IPS-18c (cell line): Measurements from ENCODE around the gene BMAL1.

ENCODE experiments used
- H3K4me3 ChIP-seq: 2 replicates; pipeline ENCODE4 v1.7.0; 2013; ENCODE audit warnings: low read depth, mild to moderate bottlenecking, low read length, moderate library complexity; ENCODE audit not compliant: insufficient read depth
- H3K9me3 ChIP-seq: one replicate; pipeline ENCODE4 v1.6.1; 2013; ENCODE audit warnings: mild to moderate bottlenecking, low read length, moderate library complexity; ENCODE audit not compliant: control insufficient read depth, insufficient read depth

The BMAL1 gene

DNA sequence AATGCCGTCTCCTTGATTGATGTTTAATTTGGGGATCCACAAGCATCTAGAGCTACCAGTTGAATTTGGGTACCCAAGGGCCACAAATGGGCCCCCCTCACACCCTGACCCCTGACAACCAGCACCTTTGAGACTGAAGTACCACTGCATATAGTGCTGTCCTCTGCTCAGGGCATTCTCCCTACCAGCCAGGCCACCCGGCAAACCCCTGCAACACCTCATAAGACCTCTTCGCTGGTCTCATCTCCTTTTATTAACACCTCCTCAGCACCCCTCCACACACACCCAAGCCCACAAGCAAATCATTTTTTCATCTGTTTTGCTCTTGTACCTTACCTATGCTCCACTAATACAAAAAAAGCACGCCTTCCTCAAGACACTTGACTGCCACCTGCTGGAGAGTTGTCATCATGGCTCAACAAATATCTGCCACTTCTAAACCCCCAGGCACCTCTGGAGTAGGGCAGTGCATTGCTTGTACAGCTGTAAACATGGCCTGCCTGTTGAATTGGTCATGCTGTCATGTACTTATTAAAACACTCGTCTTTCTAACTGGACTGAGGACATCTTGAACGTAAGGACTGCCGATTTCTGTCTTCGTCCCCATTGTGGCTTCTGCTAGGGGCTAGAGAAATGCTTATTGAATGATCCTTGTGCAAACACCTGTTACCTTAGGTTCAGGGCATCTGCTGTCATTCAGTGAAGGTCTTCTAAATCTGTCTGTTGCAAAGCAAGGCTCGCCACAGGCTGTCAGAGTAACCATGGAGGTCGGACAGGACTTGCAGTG lies 66.5 kb downstream of the BMAL1 start:
- no peak overlapping the region for H3K4me3 ChIP-seq
- no peaks in the 10 kb centered on the region for H3K9me3 ChIP-seq

DNA sequence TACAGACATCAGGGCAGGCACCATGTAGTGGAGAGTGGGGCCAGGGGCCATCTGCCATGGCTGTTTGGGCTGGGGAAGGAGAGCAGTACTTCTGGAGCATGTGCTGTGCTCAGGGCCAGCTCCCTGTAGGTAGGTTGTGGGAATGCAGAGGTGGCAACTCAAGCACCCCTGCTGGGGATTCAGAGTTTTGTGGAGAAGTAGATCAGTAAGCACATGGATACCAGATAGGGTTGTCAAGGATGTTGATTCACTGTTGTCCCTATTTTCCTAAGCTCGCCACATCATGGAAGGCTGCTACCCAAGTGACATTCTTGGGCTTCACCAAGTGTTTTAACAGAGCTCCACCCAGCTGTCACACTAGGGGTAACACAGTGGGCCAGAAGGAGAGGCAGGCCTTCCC lies 67.2 kb downstream of the BMAL1 start:
- Histone ChIP-seq H3K4me3 (no peak overlapping the region), H3K9me3 (no peaks in the 10 kb centered on the region)

DNA sequence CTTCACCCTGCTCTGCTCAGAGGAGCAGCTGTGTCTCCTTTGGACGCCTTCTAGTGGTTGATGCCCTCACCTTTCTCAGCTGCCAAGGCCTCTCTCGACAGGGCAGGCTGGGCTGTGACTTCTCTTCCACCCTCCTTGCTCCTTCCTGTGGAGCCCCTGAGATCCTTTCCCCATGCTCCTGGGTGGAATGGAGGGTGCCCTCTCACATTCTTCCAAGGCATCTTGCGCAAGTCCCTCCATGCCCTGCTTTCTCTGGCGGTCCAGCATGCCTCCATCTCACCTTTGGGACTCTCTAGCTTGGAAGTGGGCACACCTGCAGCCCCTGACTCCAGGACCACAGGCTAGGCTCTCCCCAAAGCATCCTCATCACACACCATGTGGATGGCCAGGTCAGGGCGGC lies 68.9 kb downstream of the BMAL1 start:
- Histone ChIP-seq H3K9me3 (no peaks in the 10 kb centered on the region), H3K4me3 (no peak overlapping the region)

DNA sequence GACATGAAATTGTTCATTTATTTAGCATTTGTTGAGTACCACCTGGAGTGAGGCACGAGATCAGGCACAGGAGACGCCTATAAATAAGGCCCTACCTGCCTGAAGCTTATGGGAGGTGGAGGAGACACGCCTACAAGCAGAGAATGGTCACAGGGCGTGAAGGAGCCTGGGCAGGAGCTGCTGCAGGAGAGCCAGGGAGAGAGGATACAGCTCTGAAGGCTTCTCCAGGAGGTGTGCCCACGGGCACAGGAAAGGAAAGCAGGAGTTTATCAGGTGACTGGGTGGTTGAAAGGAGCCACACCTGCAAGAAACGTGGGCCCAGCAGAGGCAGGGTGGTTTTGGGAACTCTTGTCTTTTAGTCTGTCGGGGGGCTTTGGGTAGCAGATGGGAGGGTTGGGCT lies 70.3 kb downstream of the BMAL1 start:
- Histone ChIP-seq H3K4me3 (no peak overlapping the region), H3K9me3 (no peaks in the 10 kb centered on the region)

DNA sequence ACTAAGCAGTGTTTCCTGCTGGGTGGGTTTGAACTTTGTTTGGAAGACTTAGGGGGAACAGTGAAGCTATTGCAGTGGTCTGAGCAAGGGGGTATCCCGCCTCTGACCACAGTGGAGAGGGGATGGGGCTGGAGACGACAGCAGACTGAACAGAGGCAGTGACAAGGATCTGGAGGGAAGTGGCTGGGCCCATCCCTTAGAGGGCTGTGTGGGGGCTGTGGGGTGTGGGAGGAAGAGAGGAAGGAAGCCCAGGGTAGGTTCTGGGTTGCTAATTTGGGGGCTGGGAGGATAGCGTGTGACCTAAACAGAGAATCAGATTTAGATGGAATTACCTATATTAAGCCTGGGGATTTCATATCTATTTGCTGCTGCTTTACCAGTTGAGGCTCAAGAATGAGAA lies 70.7 kb downstream of the BMAL1 start:
- Histone ChIP-seq H3K9me3 (no peaks in the 10 kb centered on the region), H3K4me3 (no peak overlapping the region)

DNA sequence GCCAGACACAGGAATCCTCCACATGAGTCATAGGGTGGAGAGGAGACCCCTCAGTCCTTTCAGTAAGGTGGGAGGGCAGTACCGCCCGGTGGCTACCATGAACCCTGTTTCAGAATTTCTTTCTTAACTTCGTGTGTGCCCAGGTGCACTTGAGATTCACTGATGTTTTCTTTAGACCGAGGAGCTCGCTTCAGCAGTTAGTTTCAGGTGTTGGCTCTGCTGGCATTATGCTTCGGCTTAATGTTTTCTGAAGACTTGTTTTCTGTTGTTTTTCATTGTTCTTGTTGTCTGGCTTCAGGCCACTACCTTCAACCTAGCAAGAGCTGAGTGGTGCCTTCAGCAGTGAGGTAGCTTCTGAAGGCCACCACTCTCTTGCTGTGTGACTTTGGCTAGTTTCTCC lies 71.5 kb downstream of the BMAL1 start:
- no peaks in the 10 kb centered on the region for H3K9me3 ChIP-seq
- H3K4me3 ChIP-seq = no peak overlapping the region

DNA sequence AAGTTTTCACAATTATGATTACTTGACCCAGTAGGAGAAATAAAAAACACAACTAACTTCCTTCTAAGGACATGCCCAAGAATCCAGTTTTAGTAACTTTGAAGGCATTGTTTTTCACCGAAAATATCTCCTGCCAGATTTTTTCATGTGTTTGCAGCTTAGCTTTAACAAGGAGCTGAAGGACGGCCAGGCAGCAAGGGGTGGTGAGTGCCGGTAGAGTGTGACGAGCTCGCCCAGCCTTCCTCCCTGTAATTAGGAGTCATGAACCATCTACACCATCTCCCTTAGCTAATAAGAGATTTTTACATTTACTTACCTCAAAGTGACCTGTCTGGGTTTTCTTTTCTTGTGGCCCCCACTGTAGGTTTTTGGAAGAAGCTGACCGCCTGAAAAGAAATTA lies 72.0 kb downstream of the BMAL1 start:
- H3K9me3 ChIP-seq = no peaks in the 10 kb centered on the region
- no peak overlapping the region for H3K4me3 ChIP-seq

DNA sequence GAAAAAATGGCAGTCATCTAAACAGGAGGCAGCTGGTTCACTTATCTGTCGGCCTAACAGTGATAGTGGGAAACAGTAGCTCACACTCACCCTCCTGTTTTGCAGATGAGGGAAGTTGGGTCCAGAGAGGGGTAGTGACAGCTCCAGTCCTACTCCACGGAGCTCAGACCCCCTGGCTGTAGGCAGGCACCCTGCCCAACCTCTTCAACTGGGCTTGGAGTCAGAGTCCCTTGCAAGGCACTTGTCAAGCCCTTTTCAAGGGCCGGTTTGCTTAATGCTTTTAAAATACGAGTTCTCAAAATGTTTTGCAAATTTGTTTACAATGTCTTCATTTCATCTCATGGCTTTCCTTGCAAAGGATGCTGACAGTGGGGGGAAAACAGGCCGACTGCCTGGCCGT lies 75.1 kb downstream of the BMAL1 start:
- Histone ChIP-seq H3K4me3 (no peak overlapping the region), H3K9me3 (no peaks in the 10 kb centered on the region)

DNA sequence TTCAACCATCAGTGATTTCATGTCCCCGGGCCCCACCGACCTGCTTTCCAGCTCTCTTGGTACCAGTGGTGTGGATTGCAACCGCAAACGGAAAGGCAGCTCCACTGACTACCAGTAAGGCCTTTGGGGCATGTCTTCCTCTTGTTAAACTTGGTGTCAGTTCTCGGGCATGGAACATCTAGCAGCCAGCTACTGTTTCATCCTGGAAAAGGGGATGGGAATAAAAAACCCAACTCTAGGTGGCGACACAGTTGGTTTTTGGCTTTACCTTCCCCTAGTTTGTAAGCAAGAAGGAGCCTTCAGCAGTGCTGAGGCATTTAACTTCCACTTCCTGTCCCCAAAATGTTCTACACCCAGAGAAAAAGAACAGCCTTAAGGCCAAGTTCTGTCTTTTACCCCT lies 76.7 kb downstream of the BMAL1 start:
- Histone ChIP-seq H3K9me3 (no peaks in the 10 kb centered on the region), H3K4me3 (no peak overlapping the region)

DNA sequence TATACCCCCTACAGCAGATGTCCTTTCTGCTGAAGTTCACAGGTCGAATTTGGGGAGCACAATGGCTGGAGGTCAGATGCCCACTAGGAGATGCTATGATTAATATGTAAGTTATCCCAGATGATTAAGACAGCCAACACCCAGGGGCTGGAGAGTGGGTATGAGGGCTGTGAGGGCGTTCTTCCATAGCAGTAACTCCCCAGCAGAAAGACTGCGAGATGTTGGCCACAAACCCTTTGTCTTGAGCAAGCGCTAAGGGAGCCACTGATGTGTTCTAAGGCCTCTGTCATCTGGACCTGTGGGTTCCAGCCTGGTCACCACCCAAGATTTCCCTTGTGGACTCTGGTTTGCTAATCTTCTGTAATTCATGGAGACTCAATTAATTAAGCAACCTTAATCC lies 77.6 kb downstream of the BMAL1 start:
- no peak overlapping the region for H3K4me3 ChIP-seq
- no peaks in the 10 kb centered on the region for H3K9me3 ChIP-seq

DNA sequence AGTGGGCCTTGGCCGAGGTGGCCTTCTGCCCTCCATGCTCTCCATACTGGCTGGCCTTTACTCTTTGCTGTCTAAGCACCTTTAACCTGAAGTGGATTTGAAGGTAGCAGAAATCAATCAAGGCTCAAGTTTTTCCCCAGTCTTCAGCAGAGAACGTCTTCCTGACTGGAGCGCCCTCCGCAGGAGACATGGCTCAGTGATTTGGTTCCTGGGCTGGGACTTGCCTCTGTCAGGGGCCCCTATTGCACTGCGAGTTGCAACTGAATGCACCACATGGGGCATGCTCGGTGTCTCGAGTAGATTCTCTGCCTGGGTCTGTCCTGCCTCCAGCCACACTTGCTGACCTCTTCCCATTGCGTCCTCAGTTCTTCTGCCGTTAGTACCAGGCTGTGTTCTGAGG lies 79.6 kb downstream of the BMAL1 start:
- no peak overlapping the region for H3K4me3 ChIP-seq
- no peaks in the 10 kb centered on the region for H3K9me3 ChIP-seq

DNA sequence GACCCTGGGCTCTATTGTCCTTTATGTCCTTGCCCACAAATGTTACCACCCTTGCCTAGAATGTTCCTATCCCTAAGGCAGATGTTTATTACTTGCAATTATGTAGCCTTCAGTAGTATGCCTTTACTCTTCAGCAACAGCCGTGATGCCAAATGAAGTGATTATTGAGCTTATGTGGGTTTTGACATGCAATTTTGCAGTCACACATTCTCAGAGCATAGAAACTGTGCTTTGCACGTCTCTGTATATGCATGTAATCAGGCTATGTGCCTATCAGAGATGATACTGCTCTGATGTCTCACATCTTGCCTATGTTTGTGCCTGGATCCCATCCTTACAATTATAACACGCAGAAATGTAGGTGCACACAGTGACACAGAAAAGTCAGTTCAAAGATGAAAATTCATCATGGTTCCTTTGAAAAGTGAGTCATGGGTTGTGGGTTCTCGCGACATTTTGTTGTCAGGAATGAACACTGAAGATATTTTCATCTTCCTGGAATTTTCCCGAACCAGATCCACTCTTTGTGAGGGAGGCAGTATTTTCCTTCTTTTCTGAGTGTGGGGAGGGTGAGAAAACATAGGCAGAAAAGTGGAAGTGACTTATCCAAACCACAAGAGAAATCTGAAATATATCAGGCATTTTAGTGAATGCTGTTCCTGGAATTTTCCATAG lies 81.1 kb downstream of the BMAL1 start:
- no peak overlapping the region for H3K4me3 ChIP-seq

DNA sequence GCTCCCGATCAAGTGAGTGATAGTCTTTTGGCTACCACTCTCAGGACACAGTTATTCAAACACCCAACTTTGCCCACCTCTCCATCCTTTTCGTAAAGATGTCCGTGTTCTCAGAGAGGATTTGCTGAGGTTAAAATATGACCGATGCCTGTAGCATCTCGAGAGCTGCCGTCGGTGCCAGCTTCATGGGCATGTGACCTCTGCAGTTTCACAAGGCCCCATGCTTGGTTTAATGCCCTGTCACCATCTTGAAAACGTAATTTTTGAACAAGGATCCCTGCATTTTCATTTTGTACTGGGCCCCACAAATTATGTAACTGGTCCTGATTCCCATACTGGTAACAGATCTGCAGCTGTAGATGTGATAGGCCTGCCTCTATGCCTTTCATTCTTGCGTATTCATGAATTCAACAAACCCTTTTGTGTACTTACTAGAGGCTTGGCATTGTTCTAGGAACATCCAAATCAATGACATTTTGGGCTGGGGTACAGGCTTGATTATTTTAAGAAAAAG lies 85.1 kb downstream of the BMAL1 start:
- Histone ChIP-seq H3K4me3 (no peak overlapping the region), H3K9me3 (no peaks in the 10 kb centered on the region)

More for the DNA sequence above, 81.1 kb downstream of the BMAL1 start:
- H3K9me3 ChIP-seq = no peaks in the 10 kb centered on the region

DNA sequence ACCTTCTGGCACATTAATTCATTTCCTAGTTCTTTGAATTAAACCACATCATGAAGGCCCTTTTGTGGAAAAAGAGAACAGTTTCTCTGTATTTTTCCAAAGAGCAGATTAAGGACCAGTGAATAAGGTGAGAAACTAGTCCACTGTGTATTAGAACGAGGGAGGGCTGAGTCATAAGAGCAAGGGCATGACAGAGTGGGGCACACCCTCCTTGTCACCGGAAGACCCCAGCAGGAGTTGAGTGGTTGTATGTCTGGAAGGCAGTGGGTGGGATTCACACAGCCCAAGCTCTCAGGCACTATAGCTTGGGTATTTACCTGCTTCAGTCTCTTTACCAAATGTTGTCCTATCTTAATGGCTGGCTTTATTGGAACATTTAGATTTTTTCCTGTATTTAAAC lies 86.8 kb downstream of the BMAL1 start:
- no peaks in the 10 kb centered on the region for H3K9me3 ChIP-seq
- H3K4me3 ChIP-seq = no peak overlapping the region

DNA sequence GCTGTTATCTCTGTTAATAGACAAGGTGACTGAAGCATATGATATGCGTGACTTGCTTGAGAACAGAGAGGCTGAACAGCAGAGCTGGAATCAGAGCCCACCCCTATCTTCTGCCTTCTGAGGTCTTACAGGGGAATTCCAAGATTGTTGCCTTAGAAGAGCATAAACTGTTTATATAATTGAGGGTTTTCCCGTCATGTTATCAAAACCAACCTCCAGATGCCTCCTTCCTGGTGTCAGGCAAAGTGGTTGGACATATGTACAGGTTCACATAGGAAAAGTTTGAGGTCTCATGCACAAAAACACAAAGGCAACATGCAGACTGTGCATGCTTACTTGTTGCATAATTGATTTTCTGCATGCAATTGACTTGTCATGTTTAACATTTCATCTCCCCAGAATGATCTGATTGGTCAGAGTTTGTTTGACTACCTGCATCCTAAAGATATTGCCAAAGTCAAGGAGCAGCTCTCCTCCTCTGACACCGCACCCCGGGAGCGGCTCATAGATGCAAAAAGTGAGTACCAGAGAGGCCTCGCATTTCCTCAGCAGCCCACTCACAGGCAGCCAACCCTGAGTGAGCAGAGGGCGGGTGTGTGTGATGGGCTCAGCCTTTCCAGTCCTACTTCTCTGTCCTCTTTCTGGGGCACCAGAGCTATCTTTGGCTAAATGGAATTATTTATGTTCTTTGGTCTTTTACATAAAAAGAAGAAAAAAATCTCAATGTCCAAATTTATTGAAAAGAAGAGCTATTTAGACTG lies 88.9 kb downstream of the BMAL1 start:
- no peaks in the 10 kb centered on the region for H3K9me3 ChIP-seq

DNA sequence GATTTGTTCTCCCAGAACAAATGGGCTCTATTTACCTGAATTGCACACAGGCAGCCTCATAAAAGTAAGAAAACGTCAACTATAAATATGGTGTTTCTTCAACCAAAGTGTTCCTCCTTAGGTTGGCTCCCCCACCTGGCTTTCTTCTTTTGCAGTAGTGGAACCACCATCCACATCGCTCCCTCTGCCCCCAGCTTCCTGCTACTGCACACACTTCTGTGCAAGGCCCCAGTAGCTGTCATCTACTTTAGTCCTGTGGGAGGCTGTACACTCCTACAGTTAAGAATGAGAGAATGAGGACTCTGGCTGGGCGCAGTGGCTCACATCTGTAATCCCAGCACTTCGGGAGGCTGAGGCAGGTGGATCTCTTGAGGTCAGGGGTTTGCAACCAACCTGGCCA lies 89.5 kb downstream of the BMAL1 start:
- Histone ChIP-seq H3K4me3 (no peak overlapping the region), H3K9me3 (no peaks in the 10 kb centered on the region)

More for the DNA sequence above, 88.9 kb downstream of the BMAL1 start:
- no peak overlapping the region for H3K4me3 ChIP-seq

DNA sequence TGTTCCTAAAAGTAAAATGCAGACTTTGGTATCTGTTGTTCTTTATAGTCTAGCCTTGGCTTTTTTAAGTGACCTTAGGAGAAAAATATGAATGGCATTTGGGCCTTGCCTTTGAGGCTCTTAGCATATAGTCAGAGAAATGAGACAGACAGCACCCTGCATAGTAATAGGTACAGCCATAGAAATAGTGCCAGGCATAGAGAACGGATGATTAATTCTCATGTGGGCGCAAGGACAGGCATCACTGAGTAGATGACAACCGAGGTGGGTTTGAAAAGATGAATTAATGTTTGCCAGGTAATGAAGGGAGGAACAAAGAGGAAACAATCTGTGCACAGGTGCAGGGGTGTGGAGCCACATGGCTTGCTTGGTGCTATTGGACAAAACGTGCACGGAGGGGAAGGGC lies 90.5 kb downstream of the BMAL1 start:
- Histone ChIP-seq H3K9me3 (no peaks in the 10 kb centered on the region), H3K4me3 (no peak overlapping the region)

DNA sequence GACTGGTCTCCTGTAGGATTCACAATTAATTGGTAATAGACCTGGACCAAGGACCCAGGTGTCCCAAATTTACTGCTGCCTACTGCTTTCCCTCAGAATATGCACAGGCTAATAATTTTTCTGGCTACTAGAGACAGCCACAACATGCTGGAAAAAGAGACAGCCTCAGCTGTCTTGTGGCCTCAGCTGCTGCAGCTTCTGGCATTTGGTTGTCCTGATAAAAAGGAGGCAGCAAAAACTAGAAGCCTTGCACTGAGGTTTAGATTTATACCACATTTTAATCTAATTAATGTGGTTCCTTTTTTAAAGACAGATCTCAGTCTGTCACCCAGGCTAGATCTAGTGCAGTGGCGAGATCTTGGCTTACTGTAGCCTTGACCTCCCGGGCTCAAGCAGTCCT lies 95.6 kb downstream of the BMAL1 start:
- H3K4me3 ChIP-seq = no peak overlapping the region
- no peaks in the 10 kb centered on the region for H3K9me3 ChIP-seq
